ENCODE data around the gene TBC1D30. TPM values are rescaled to one million over a fixed set of nuclear protein-coding genes. Genes with fewer than 3 reads are reported as not detected.

The TBC1D30 gene
- total RNA-seq, 8 experiments from 2014 or later, result 0.09 to 18.5 (median 5.4) TPM

GRCh38 chr12:64909124-64909523 is 84.7 kb downstream of the TBC1D30 start:
- WGBS, 10 experiments, result 24 to 98% (median 84%) methylated on average over 4 to 6 of the region's 6 CpGs; no CpG with 5 or more reads in 2 of the 10 experiments
- Histone ChIP-seq H3K4me1 (replicated peaks in 1 of 2) (peaks cover 0 to 23% of the 10 kb centered on the region in 2 donors), H3K27ac (no peak overlapping the region), H3K4me3 (no peak overlapping the region)
- no peak for ATAC-seq (replicated peaks in 6 of 8)
- in situ Hi-C loops (cut with MboI; ENCODE audit: low pct_unique_long_range_greater_than_20kb in 2 of 9, low sequenced_read_pairs in 9 of 9, unreplicated experiment in 9 of 9), result loop anchor here in 1 of 9 experiments (25.0 kb wide), 1 partner anchor 203 kb away; the partner anchor contains the start of gene WIF1

GRCh38 chr12:64911081-64911480 is 86.6 kb downstream of the TBC1D30 start:
- Histone ChIP-seq H3K4me3 (no peak overlapping the region), H3K27ac (no peak overlapping the region), H3K4me1 (replicated peaks in 1 of 2) (peaks cover 0 to 23% of the 10 kb centered on the region in 2 donors)
- ATAC-seq (replicated peaks in 6 of 8), result no peak
- in situ Hi-C loops (cut with MboI; ENCODE audit: low pct_unique_long_range_greater_than_20kb in 2 of 9, low sequenced_read_pairs in 9 of 9, unreplicated experiment in 9 of 9), result loop anchor here in 1 of 9 experiments (25.0 kb wide), 1 partner anchor 201 kb away; the partner anchor contains the start of gene WIF1
- 6 to 80% (median 33%) methylated on average over 2 to 3 of the region's 3 CpGs; no CpG with 5 or more reads in 3 of the 10 experiments for WGBS, 10 experiments

GRCh38 chr12:64911912-64912311 is 87.5 kb downstream of the TBC1D30 start:
- 3 to 71% (median 46%) methylated on average over 3 to 4 of the region's 4 CpGs; no CpG with 5 or more reads in 3 of the 10 experiments for WGBS, 10 experiments
- in situ Hi-C loops (cut with MboI; ENCODE audit: low pct_unique_long_range_greater_than_20kb in 2 of 9, low sequenced_read_pairs in 9 of 9, unreplicated experiment in 9 of 9), result loop anchor here in 1 of 9 experiments (25.0 kb wide), 1 partner anchor 200 kb away; the partner anchor contains the start of gene WIF1
- Histone ChIP-seq H3K27ac (peak overlapping the region in 1 of 2 donors; percentile 32), H3K4me1 (replicated peaks in 1 of 2) (peaks cover 0 to 23% of the 10 kb centered on the region in 2 donors), H3K4me3 (no peak overlapping the region)
- ATAC-seq (replicated peaks in 6 of 8), result peak in 5 of 8 experiments; percentile 48 to 94 (median 62)

GRCh38 chr12:64912516-64913255 is 88.2 kb downstream of the TBC1D30 start:
- Histone ChIP-seq H3K27ac (peak overlapping the region in 1 of 2 donors; percentile 32), H3K4me1 (replicated peaks in 1 of 2) (peaks cover 0 to 23% of the 10 kb centered on the region in 2 donors), H3K4me3 (no peak overlapping the region)
- in situ Hi-C loops (cut with MboI; ENCODE audit: low pct_unique_long_range_greater_than_20kb in 2 of 9, low sequenced_read_pairs in 9 of 9, unreplicated experiment in 9 of 9), result loop anchor here in 1 of 9 experiments (25.0 kb wide), 1 partner anchor 200 kb away; the partner anchor contains the start of gene WIF1
- 0 to 100% (median 71%) methylated on average over 1 to 3 of the region's 3 CpGs; no CpG with 5 or more reads in 1 of the 10 experiments for WGBS, 10 experiments
- peak in 2 of 8 experiments; percentile 21 to 23 for ATAC-seq (replicated peaks in 6 of 8)

GRCh38 chr12:64915242-64915641 is 90.8 kb downstream of the TBC1D30 start:
- no peak for ATAC-seq (replicated peaks in 6 of 8)
- H3K4me1 ChIP-seq (replicated peaks in 1 of 2), result peaks cover 0 to 23% of the 10 kb centered on the region in 2 donors
- H3K27ac ChIP-seq, result no peak overlapping the region
- in situ Hi-C loops (cut with MboI; ENCODE audit: low pct_unique_long_range_greater_than_20kb in 2 of 9, low sequenced_read_pairs in 9 of 9, unreplicated experiment in 9 of 9), result loop anchor here in 1 of 9 experiments (25.0 kb wide), 1 partner anchor 197 kb away; the partner anchor contains the start of gene WIF1
- 40 to 100% (median 79%) methylated on average over 1 to 3 of the region's 3 CpGs; no CpG with 5 or more reads in 3 of the 10 experiments for WGBS, 10 experiments
- H3K4me3 ChIP-seq, result no peak overlapping the region

GRCh38 chr12:64916411-64917261 is 92.2 kb downstream of the TBC1D30 start:
- 0 to 88% (median 30%) methylated on average over 1 of the region's 1 CpG; no CpG with 5 or more reads in 2 of the 10 experiments for WGBS, 10 experiments
- Histone ChIP-seq H3K4me1 (replicated peaks in 1 of 2) (peaks cover 0 to 13% of the 10 kb centered on the region in 2 donors), H3K27ac (no peak overlapping the region), H3K4me3 (no peak overlapping the region)
- no peak for ATAC-seq (replicated peaks in 6 of 8)
- in situ Hi-C loops (cut with MboI; ENCODE audit: low pct_unique_long_range_greater_than_20kb in 2 of 9, low sequenced_read_pairs in 9 of 9, unreplicated experiment in 9 of 9), result loop anchor here in 1 of 9 experiments (25.0 kb wide), 1 partner anchor 196 kb away; the partner anchor contains the start of gene WIF1

GRCh38 chr12:64918344-64918743 is 93.9 kb downstream of the TBC1D30 start:
- no peak for ATAC-seq (replicated peaks in 6 of 8)
- Histone ChIP-seq H3K4me3 (no peak overlapping the region), H3K4me1 (replicated peaks in 1 of 2) (peaks cover 0 to 4% of the 10 kb centered on the region in 2 donors), H3K27ac (no peak overlapping the region)
- in situ Hi-C loops (cut with MboI; ENCODE audit: low pct_unique_long_range_greater_than_20kb in 2 of 9, low sequenced_read_pairs in 9 of 9, unreplicated experiment in 9 of 9), result loop anchor here in 1 of 9 experiments (25.0 kb wide), 1 partner anchor 194 kb away; the partner anchor contains the start of gene WIF1
- 41 to 100% (median 90%) methylated on average over 1 to 2 of the region's 2 CpGs; no CpG with 5 or more reads in 2 of the 10 experiments for WGBS, 10 experiments

GRCh38 chr12:64918801-64919200 is 94.4 kb downstream of the TBC1D30 start:
- WGBS, 10 experiments, result 14 to 100% (median 95%) methylated on average over 1 to 2 of the region's 2 CpGs; no CpG with 5 or more reads in 2 of the 10 experiments

GRCh38 chr12:64922853-64923252 is 98.4 kb downstream of the TBC1D30 start:
- no peak for ATAC-seq (replicated peaks in 6 of 8)
- H3K4me3 ChIP-seq, result no peak overlapping the region
- in situ Hi-C loops (cut with MboI; ENCODE audit: low pct_unique_long_range_greater_than_20kb in 2 of 9, low sequenced_read_pairs in 9 of 9, unreplicated experiment in 9 of 9), result loop anchor here in 1 of 9 experiments (25.0 kb wide), 1 partner anchor 189 kb away; the partner anchor contains the start of gene WIF1
- peaks cover 0 to 6% of the 10 kb centered on the region in 2 donors for H3K4me1 ChIP-seq (replicated peaks in 1 of 2)
- no peak overlapping the region for H3K27ac ChIP-seq

More at GRCh38 chr12:64918801-64919200, 94.4 kb downstream of the TBC1D30 start:
- no peak overlapping the region for H3K4me3 ChIP-seq
- H3K27ac ChIP-seq, result no peak overlapping the region
- ATAC-seq (replicated peaks in 6 of 8), result no peak
- H3K4me1 ChIP-seq (replicated peaks in 1 of 2), result peaks cover 0 to 6% of the 10 kb centered on the region in 2 donors
- in situ Hi-C loops (cut with MboI; ENCODE audit: low pct_unique_long_range_greater_than_20kb in 2 of 9, low sequenced_read_pairs in 9 of 9, unreplicated experiment in 9 of 9), result loop anchor here in 1 of 9 experiments (25.0 kb wide), 1 partner anchor 194 kb away; the partner anchor contains the start of gene WIF1

GRCh38 chr12:64923536-64923935 is 99.1 kb downstream of the TBC1D30 start:
- peak in 2 of 8 experiments; percentile 38 to 47 for ATAC-seq (replicated peaks in 6 of 8)
- in situ Hi-C loops (cut with MboI; ENCODE audit: low pct_unique_long_range_greater_than_20kb in 2 of 9, low sequenced_read_pairs in 9 of 9, unreplicated experiment in 9 of 9), result loop anchor here in 1 of 9 experiments (25.0 kb wide), 1 partner anchor 189 kb away; the partner anchor contains the start of gene WIF1
- H3K27ac ChIP-seq, result no peak overlapping the region

More at GRCh38 chr12:64923536-64923935, 99.1 kb downstream of the TBC1D30 start:
- Histone ChIP-seq H3K4me1 (replicated peaks in 1 of 2) (peaks cover 0 to 6% of the 10 kb centered on the region in 2 donors), H3K4me3 (no peak overlapping the region)
